KG1 (cell line): Measurements from ENCODE around the gene DAB1.
"Not testable (repeated sequence)": the region's sequence is repeated elsewhere in the genome, so short reads cannot be mapped to it uniquely, and the experiment has no call there.

Source experiments
- DNase-seq: peaks from one replicate; lab custom pipeline; 2025; lab: John Stamatoyannopoulos, UW

Gene DAB1

DNA sequence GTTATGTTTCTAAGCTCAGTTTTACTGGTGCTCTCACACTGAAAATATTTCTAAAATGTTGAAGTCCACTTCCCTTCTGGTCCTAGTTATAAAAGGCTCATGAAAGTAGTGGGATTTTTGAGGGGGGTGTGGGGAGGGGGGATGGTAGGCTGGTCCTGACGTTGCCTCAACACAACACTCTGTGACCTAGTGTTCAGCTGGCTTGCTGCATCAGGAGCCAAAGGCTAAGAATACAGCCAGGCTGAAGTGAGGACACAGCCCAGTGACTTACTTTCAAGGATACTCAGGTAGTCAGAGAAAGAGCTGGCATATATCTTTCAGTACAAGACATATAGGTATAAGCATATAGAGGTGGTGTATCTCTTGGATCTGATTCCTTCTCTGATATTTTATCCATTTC lies 306.1 kb downstream of the DAB1 start:
- DNase-seq = no peak

DNA sequence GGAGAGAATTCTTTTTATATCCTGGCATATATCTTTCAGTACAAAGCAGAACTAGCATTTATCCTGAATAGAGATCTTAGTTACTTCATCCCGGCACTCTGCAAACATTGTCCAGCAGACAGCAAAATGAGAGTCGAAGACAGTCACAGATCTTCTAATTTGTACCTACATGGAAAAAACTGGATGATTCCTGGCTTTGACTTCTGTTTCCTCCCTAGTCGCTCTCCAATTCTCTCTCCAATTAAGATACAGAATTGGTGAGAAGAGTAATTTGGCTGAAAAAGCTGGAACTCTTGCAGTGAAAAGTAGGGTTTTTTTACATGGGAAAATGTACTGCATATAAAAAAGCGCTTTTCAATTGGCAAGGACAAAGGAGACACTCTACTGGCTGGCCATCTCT lies 307.0 kb downstream of the DAB1 start:
- no peak for DNase-seq

DNA sequence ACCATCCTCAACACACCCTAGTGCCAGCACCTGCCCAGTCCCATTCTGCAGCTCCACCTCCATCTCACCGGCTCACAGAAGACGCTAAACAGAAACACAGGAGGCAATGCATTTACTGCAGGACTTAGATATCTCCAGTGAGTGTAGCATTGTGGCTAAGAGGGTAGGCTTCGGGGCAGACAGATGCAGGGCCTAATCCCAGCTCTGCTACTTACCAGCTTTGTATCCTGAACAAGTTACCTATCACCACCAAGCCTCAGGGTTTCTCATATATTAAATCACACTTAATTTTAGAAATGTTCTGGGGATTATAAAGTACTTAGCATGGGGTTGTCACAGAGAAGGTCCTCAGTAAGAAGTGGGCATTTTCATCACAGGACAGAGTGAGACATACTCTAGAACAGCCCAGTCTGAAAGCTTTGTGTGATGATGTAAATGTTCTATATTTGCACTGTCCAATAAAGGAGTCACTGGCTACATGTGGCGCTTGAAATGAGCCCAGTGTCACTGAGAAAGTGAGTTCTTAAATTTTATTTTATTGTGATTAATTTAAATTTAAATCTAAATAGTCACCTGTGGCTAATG lies 308.7 kb downstream of the DAB1 start:
- DNase-seq = no peak

DNA sequence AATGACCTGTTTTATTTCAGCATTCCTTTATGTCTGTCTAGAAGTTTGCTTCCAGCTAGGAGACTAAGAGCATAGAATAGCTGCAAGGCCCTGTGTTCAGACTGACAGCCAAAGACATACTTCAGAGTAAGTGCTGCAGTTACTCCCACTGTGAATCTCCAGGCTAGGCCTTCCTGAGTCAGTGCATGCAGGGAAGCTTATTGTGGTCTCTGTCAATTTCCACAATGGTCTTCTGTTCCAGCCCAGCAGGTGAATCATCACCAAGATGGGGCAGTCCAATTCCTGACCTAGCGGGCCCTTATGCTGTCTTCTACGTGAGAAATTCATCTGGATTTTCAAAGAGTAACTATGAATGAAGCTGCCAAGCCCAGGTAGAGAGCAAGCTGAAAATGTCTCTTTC lies 311.7 kb downstream of the DAB1 start:
- DNase-seq = no peak

DNA sequence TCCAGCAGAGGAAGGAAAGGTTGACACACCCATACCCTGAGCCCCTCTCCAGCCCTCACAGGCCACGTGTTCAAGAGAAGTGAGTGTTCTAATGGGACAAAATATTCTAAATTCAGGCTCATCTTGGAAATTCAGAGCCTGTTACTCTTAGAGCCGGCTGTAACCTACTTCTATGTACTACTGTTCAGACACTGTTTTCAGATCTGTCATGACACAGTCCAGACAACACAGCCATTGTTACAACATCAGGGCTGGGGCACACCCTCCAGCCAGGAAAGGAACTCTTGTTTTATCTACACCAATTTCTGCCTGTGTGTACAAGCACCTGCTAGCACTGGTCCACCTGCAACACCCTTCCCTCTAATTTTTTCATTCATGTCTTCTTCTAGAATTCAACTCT lies 312.7 kb downstream of the DAB1 start:
- DNase-seq = no peak

DNA sequence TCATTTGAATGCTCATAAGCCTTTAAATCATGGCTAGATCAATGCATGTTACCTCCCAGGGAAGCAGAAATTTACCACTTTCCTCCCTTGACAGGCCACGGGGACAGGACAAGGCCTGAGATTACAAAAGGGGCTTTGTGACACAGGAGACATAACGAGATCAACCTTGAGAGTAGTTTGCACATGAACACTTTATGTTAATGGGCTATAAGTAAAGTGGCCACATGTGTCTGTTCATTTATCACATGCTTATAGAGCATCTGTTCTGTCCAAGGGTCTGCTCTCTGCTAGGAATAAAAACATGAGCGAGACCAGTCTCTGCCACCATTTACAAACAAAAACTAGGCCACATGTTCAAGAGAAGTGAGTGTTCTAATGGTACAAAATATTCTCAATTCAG lies 314.0 kb downstream of the DAB1 start:
- DNase-seq = no peak

GRCh38 chr1:57109247-57109646 lies 314.6 kb downstream of the DAB1 start:
- DNase-seq = no peak

- DNase-seq = no peak
Observed at GRCh38 chr1:57106296-57106695, 317.6 kb downstream of the DAB1 start.

- DNase-seq = no peak
Observed at GRCh38 chr1:57102561-57103326, 321.1 kb downstream of the DAB1 start.

DNA sequence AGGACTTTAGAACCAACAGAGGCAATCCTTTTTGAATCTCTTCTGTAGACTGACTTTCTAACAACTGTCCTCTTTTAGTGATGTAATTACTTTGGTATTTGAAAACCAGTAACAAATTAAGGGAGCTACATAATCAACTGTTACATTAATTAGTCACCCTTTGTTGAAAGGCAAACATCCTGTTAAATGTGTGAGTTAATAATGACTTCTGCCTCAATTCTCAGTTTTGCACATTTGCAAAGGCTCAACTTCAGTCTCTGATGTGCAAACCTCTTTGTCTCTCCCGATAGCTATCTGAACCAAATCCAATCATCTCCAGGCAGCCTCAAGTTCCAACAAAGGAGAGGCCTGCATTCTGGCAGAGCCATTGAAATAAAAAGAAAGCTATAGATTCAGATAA lies 322.7 kb downstream of the DAB1 start:
- no peak for DNase-seq

DNA sequence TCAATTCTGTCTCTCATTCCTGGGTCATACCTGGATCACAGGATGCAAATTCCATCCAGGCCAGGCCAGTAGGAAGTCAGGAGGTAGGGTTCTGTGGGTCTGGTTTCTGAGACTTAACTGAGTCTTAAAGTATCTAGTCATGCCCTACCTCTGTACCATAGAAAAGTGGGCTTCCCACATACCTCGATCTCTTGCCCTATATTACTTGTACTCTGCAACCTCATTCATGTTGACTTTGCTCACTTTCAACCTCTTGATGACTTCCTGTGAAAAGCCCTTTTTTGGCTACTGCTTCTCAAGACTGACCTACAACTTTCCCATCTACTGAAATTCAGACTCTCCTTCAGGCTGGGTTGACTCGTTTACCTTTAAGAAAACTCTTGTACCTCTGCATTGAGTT lies 329.1 kb downstream of the DAB1 start:
- DNase-seq = no peak

DNA sequence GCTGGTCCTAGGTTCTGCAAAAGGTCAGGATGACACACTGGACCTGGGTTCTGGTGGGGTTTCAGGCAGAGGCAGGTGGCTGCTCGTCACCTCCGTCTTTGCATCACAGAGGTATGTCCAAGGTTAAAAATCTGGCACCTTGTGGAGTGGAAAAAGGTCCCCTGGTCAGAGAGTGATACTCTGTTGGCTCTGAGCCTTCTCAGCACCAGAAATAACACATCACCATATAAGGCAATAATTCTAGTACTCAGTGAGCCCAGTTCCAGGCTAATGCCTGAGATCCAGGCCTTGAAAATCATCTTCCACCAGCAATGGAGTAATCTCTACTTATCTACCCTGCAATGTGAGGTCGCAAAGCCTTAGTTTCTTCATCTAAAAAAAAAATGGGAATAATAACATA lies 330.7 kb downstream of the DAB1 start:
- no peak for DNase-seq

DNA sequence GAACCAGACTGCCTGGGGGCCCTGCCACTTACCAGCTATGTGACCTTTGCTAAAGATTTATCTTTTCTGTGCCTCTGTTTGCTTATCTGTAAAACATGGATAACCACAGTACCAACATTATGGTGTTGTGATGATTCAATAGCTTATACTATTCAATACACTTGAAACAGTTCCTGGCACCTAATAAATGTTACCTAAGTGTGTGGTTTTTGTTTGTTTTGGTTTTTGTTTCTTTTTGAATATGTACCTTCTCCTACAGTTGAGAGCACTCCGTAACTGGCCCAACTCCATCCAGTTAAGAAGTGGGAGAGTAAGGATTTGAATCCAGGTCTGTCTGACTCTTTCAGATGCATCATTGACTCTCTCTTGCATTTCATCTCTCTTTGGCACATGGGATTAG lies 332.2 kb downstream of the DAB1 start:
- no peak for DNase-seq

- no peak for DNase-seq
Observed at GRCh38 chr1:57089855-57090254, 334.0 kb downstream of the DAB1 start.

GRCh38 chr1:57089221-57089620 lies 334.6 kb downstream of the DAB1 start:
- DNase-seq = no peak

DNA sequence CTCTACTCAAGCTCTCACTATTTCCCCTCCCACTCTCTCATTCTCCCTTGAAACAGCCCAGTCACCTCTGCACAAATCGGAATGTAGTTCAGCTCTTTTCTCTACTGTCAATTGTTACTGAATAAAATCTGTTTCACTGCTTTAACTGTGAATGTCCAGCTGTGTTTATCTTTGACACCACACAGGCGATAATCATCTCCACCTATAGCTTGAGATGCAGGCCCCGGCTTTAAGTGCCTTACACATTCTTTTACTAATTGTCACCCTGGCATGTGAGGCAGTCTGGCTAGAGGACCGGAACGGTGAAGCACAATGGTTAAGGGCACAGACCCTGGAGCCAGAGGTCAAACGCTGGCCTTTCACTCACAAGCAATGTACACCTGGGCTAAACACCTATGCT lies 335.2 kb downstream of the DAB1 start:
- DNase-seq = no peak

GRCh38 chr1:57087660-57088059 lies 336.2 kb downstream of the DAB1 start:
- not testable (repeated sequence) for DNase-seq

GRCh38 chr1:57086154-57086553 lies 337.7 kb downstream of the DAB1 start:
- DNase-seq = no peak

GRCh38 chr1:57084701-57085100 lies 339.2 kb downstream of the DAB1 start:
- DNase-seq = no peak

GRCh38 chr1:57082711-57083439 lies 341.0 kb downstream of the DAB1 start:
- no peak for DNase-seq

DNA sequence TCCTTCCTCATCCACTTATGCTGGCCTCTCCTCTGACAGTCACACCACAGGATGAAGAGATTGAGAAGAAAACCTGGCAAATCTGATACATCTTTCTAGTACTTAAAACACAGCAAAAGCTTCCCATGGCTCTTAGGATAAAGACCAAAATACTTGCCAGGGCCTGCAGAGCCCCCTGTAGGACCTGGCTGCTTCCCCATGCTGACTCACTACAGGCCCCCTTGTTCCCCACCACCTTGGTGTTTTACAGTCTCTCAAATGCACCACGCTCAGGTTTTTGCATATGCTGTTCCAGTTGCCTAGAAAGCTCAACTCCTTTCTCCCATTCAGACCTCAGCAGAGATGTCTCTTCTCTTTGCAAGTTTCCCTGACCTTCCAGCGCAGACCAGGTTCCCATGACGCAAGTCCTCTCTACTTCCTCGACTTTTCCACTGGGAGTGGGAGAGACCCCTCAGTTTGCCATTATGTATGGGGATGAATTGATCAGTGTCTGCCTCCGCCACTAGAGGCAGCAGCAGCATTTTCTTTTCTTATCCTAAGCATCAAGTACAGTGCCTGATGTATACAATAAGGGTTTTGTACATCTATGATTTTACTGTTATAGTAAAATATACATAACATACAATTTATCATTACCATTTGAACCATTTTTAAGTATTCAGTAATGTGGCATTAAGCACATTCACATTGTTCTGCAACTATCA lies 344.3 kb downstream of the DAB1 start:
- no peak for DNase-seq

DNA sequence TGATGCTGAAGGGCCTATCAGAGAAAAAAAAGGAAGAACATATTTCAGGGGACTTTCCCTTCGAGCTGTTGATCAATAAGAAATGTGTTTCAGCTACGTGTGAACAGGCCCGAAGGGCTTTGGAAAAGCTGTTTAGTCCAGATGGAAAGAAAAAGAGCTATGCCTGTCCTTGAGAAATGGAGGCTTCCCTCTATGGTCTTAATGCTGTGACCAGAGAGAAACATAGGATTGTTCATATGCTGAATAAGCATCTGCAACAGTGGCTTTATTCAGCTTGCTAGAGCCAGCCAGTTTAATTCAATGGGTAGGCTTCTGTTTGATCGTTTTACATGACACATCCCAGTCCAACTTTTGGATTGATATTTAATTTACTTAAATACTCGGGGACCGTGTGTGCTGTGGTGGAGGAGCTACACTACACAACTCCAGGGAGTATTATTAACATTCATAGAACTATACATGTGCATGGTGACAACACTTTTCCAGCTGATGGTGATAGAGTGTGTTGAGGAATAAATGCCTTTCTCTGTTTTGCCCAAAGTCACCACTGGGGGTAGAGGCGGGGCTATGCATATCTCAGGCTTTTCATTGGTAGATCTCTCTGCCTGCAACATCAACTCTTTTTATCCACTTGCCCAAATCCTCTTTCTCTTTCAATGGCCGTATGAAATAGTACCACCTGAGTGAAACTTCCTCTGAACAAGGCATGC lies 351.3 kb downstream of the DAB1 start:
- no peak for DNase-seq
